RWPE2 (cell line): Measurements from ENCODE around the gene BDNF.

Experiments
- ATAC-seq: fragments of 200-7000 bp; cut with Tn5 transposase; 3 replicates; pipeline ENCODE4 v1.9.1; 2021; ENCODE audit warnings: low read depth
- DNase-seq: peaks from one replicate; pipeline ENCODE4 v3.0.0-alpha.2; 2020; ENCODE audit warnings: low spot score
- H3K27ac ChIP-seq: fragments of 450-650 bp; 2 replicates; pipeline ENCODE4 v1.5.1; 2017; ENCODE audit warnings: mild to moderate bottlenecking; ENCODE audit not compliant: poor library complexity, severe bottlenecking
- H3K27me3 ChIP-seq: fragments of 250-450 bp; sonication (Bioruptor Pico); 2 replicates; pipeline ENCODE4 v1.5.1; 2021; ENCODE audit warnings: mild to moderate bottlenecking, moderate library complexity; ENCODE audit not compliant: insufficient read depth, poor library complexity, severe bottlenecking
- H3K36me3 ChIP-seq: fragments of 250-450 bp; sonication (Bioruptor Pico); 2 replicates; pipeline ENCODE4 v1.5.1; 2020; ENCODE audit warnings: low read depth, mild to moderate bottlenecking, moderate library complexity
- H3K4me1 ChIP-seq: fragments of 250-450 bp; sonication (Bioruptor Pico); 2 replicates; pipeline ENCODE4 v1.5.1; 2021; ENCODE audit warnings: mild to moderate bottlenecking, moderate library complexity; ENCODE audit not compliant: insufficient read depth, poor library complexity, severe bottlenecking
- H3K4me3 ChIP-seq: fragments of 250-450 bp; sonication (Bioruptor Pico); 2 replicates; pipeline ENCODE4 v1.5.1; 2021; ENCODE audit warnings: mild to moderate bottlenecking, moderate library complexity; ENCODE audit not compliant: severe bottlenecking
- H3K9me3 ChIP-seq: fragments of 250-450 bp; sonication (Bioruptor Pico); 2 replicates; pipeline ENCODE4 v1.5.1; 2021; ENCODE audit warnings: mild to moderate bottlenecking, moderate library complexity; ENCODE audit not compliant: severe bottlenecking
- CTCF ChIP-seq: fragments of 450-650 bp; IDR thresholded peaks from one replicate; pipeline ENCODE4 v1.5.1; 2017; ENCODE audit warnings: mild to moderate bottlenecking, moderate library complexity; ENCODE audit not compliant: poor library complexity, severe bottlenecking

Gene BDNF

GRCh38 chr11:27660171-27660570, 40.1 kb downstream of the BDNF start:
- H3K27ac ChIP-seq: no peak overlapping the region
- H3K4me3 ChIP-seq: no peak overlapping the region
- ATAC-seq (no peak), DNase-seq (no peak)
- TF ChIP-seq CTCF: no peak
- no peaks in the 10 kb centered on the region for H3K4me1 ChIP-seq
- H3K36me3 ChIP-seq: 0 out of 2 replicates have a peak, but pooled peaks cover 4% of the 10 kb centered on the region
- no peaks in the 10 kb centered on the region for H3K27me3 ChIP-seq
- no peaks in the 10 kb centered on the region for H3K9me3 ChIP-seq

- Histone ChIP-seq H3K4me1 (no peaks in the 10 kb centered on the region), H3K27ac (no peak overlapping the region), H3K9me3 (no peaks in the 10 kb centered on the region), H3K27me3 (no peaks in the 10 kb centered on the region), H3K4me3 (no peak overlapping the region), H3K36me3 (0 out of 2 replicates have a peak, but pooled peaks cover 4% of the 10 kb centered on the region)
- DNase-seq (no peak), ATAC-seq (no peak)
- no peak for TF ChIP-seq CTCF
Observed at GRCh38 chr11:27658535-27659236, 41.6 kb downstream of the BDNF start.

GRCh38 chr11:27656806-27657483, 43.3 kb downstream of the BDNF start:
- DNase-seq (no peak), ATAC-seq (no peak)
- Histone ChIP-seq H3K36me3 (0 out of 2 replicates have a peak, but pooled peaks cover 4% of the 10 kb centered on the region), H3K4me3 (no peak overlapping the region), H3K27me3 (no peaks in the 10 kb centered on the region), H3K27ac (no peak overlapping the region), H3K4me1 (no peaks in the 10 kb centered on the region), H3K9me3 (no peaks in the 10 kb centered on the region)
- no peak for TF ChIP-seq CTCF

- H3K9me3 ChIP-seq: no peaks in the 10 kb centered on the region
- no peak overlapping the region for H3K27ac ChIP-seq
- TF ChIP-seq CTCF: no peak
- H3K4me3 ChIP-seq: no peak overlapping the region
- H3K27me3 ChIP-seq: no peaks in the 10 kb centered on the region
- 0 out of 2 replicates have a peak, but pooled peaks cover 4% of the 10 kb centered on the region for H3K36me3 ChIP-seq
- no peak for ATAC-seq
- no peak for DNase-seq
- no peaks in the 10 kb centered on the region for H3K4me1 ChIP-seq
Observed at GRCh38 chr11:27656320-27656719, 43.9 kb downstream of the BDNF start.
